ENCODE data around the gene CHCHD3.

DNA sequence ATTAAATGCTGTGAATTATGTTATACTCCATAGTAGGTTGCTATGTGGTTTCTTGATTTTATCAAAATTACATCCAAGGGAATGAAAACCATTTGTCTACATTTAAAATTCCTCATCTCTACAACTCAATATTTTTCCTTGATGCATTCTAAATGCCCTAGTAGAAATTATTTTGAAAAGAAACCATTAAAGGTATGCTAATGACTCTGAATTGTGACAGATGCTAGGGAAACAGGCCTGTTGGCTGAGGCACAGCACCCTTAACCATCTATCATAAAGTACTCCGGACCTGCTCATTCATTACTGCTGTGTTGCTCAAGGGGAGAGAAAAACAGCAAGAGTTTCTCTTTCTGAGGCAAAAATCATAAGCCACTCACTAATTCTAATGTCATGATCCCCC is 131.2 kb downstream of the CHCHD3 start:
- no peak for TF ChIP-seq EP300 (IDR thresholded peaks at IDR 0.05)
- TF ChIP-seq, protein P1, sequence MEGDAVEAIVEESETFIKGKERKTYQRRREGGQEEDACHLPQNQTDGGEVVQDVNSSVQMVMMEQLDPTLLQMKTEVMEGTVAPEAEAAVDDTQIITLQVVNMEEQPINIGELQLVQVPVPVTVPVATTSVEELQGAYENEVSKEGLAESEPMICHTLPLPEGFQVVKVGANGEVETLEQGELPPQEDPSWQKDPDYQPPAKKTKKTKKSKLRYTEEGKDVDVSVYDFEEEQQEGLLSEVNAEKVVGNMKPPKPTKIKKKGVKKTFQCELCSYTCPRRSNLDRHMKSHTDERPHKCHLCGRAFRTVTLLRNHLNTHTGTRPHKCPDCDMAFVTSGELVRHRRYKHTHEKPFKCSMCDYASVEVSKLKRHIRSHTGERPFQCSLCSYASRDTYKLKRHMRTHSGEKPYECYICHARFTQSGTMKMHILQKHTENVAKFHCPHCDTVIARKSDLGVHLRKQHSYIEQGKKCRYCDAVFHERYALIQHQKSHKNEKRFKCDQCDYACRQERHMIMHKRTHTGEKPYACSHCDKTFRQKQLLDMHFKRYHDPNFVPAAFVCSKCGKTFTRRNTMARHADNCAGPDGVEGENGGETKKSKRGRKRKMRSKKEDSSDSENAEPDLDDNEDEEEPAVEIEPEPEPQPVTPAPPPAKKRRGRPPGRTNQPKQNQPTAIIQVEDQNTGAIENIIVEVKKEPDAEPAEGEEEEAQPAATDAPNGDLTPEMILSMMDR (IDR thresholded peaks at IDR 0.05): no peak
- TF ChIP-seq POLR2A (IDR thresholded peaks at IDR 0.05): no peak
